Activated CD4-positive, alpha-beta memory T cell treated with anti-CD3 and anti-CD28 coated beads, Interleukin-2, amount 10 ng/mL, durations not matched to agents 7 days and 5 days (primary cell): ENCODE measurements around the gene RNF214. TPM values are rescaled to one million over a fixed set of nuclear protein-coding genes. Genes with fewer than 3 reads are reported as not detected.
"Not testable (repeated sequence)": the region's sequence is repeated elsewhere in the genome, so short reads cannot be mapped to it uniquely, and the experiment has no call there.

ENCODE experiments used
- CTCF ChIA-PET: fragments of 350-600 bp; sonication (Branson Sonifier 250); formaldehyde crosslinking; loops from one replicate; lab custom pipeline; 2021; ENCODE audit warnings: antibody characterized with exemption, inconsistent platforms; lab: Charles Lee
- POLR2A ChIA-PET: fragments of 350-600 bp; sonication (Branson Sonifier 250); formaldehyde crosslinking; loops from one replicate; lab custom pipeline; 2021; ENCODE audit warnings: antibody characterized with exemption; lab: Charles Lee
- DNase-seq: peaks from one replicate; pipeline ENCODE4 v3.0.0-alpha.2; 2020
- H3K27ac Mint-ChIP-seq: one replicate; pipeline ENCODE4 v1.8.0; 2021; ENCODE audit warnings: mild to moderate bottlenecking, mixed read lengths
- H3K27me3 Mint-ChIP-seq: one replicate; pipeline ENCODE4 v1.8.0; 2021; ENCODE audit warnings: mixed read lengths
- H3K36me3 Mint-ChIP-seq: one replicate; pipeline ENCODE4 v1.8.0; 2021; ENCODE audit warnings: low read depth, mixed read lengths
- H3K4me1 Mint-ChIP-seq: one replicate; pipeline ENCODE4 v1.8.0; 2021; ENCODE audit warnings: mixed read lengths
- H3K4me3 Mint-ChIP-seq: one replicate; pipeline ENCODE4 v1.8.0; 2021; ENCODE audit warnings: mild to moderate bottlenecking, mixed read lengths
- H3K9me3 Mint-ChIP-seq: one replicate; pipeline ENCODE4 v1.8.0; 2021; ENCODE audit warnings: mixed read lengths
- total RNA-seq, 2 experiments: library from RNA; stranded (reverse); gene quantifications; one replicate each; pipeline ENCODE4 v1.2.3, GENCODE V29; 2021

Gene RNF214
- total RNA-seq, 2 experiments from 2014 or later, result 23.1 to 23.6 TPM

- ChIA-PET CTCF (interaction anchor here (0.5 to 3.6 kb wide), 6 partner anchors 39 to 887 kb away, joined by 3 to 22 read pairs (median 4); partner anchors contain the start of genes APOA5 and PCSK7), POLR2A (interaction anchor here (0.7 to 5.0 kb wide), 15 partner anchors 8 to 661 kb away, joined by 3 to 55 read pairs (median 6); partner anchors contain the start of genes BACE1, PAFAH1B2, PCSK7 and RNF214)
- Mint-ChIP-seq H3K4me3 (peak overlapping the region; percentile 58), H3K4me1 (peaks cover 13% of the 10 kb centered on the region)
- H3K27ac Mint-ChIP-seq, H3K9me3 Mint-ChIP-seq, H3K27me3 Mint-ChIP-seq, DNase-seq, H3K36me3 Mint-ChIP-seq: not testable (repeated sequence)
Measured at GRCh38 chr11:117327255-117327566, 94.7 kb downstream of the RNF214 start.

- peaks cover 3% of the 10 kb centered on the region for H3K36me3 Mint-ChIP-seq
- H3K4me3 Mint-ChIP-seq, result peak within 1 kb of the TSS; percentile 58
- H3K27me3 Mint-ChIP-seq, result peaks cover 4% of the 10 kb centered on the region
- ChIA-PET POLR2A (interaction anchor here (0.7 to 5.0 kb wide), 24 partner anchors 8 to 660 kb away, joined by 3 to 55 read pairs (median 4); partner anchors contain the start of genes BACE1, PAFAH1B2, PCSK7 and RNF214), CTCF (interaction anchor here (0.5 to 3.6 kb wide), 7 partner anchors 11 to 887 kb away, joined by 3 to 22 read pairs (median 3); partner anchors contain the start of genes APOA5 and PCSK7)
- no peaks in the 10 kb centered on the region for H3K9me3 Mint-ChIP-seq
- H3K27ac Mint-ChIP-seq, result no peak within 1 kb of the TSS
- DNase-seq, result peak; percentile 96
- H3K4me1 Mint-ChIP-seq, result peaks cover 13% of the 10 kb centered on the region
Measured at GRCh38 chr11:117327567-117328374, 95.3 kb downstream of the RNF214 start, which contains the start of gene CEP164. CEP164 (plus strand) TSS chr11:117327854; CDS start chr11:117338587, 10,733 bp downstream.

GRCh38 chr11:117328375-117329010 lies 96.0 kb downstream of the RNF214 start:
- Mint-ChIP-seq H3K36me3 (peaks cover 3% of the 10 kb centered on the region), H3K27ac (no peak overlapping the region), H3K4me1 (peaks cover 13% of the 10 kb centered on the region), H3K9me3 (no peaks in the 10 kb centered on the region), H3K27me3 (peaks cover 4% of the 10 kb centered on the region), H3K4me3 (no peak overlapping the region)
- POLR2A ChIA-PET, result interaction anchor here (0.7 to 5.0 kb wide), 23 partner anchors 9 to 659 kb away, joined by 3 to 55 read pairs (median 4); partner anchors contain the start of genes BACE1, PAFAH1B2, PCSK7 and RNF214
- CTCF ChIA-PET, result interaction anchor here (1.0 to 3.6 kb wide), 4 partner anchors 12 to 537 kb away, joined by 3 to 22 read pairs (median 4); partner anchors contain the start of genes APOA5 and PCSK7
- no peak for DNase-seq

- Mint-ChIP-seq H3K9me3 (no peaks in the 10 kb centered on the region), H3K4me3 (no peak overlapping the region)
Measured at GRCh38 chr11:117332843-117333242, 100.4 kb downstream of the RNF214 start.

GRCh38 chr11:117333917-117334316 lies 101.4 kb downstream of the RNF214 start:
- no peak for DNase-seq
- POLR2A ChIA-PET, result no interaction called here
- Mint-ChIP-seq H3K9me3 (no peaks in the 10 kb centered on the region), H3K27ac (no peak overlapping the region), H3K36me3 (peaks cover 32% of the 10 kb centered on the region), H3K4me1 (peaks cover 11% of the 10 kb centered on the region), H3K27me3 (no peaks in the 10 kb centered on the region), H3K4me3 (no peak overlapping the region)
- CTCF ChIA-PET, result no interaction called here

More at GRCh38 chr11:117332843-117333242, 100.4 kb downstream of the RNF214 start:
- Mint-ChIP-seq H3K36me3 (peaks cover 23% of the 10 kb centered on the region), H3K27ac (no peak overlapping the region), H3K4me1 (peaks cover 11% of the 10 kb centered on the region), H3K27me3 (no peaks in the 10 kb centered on the region)
- no peak for DNase-seq
- POLR2A ChIA-PET, result no interaction called here
- CTCF ChIA-PET, result no interaction called here

- no peak for DNase-seq
- peaks cover 35% of the 10 kb centered on the region for H3K36me3 Mint-ChIP-seq
- peaks cover 9% of the 10 kb centered on the region for H3K4me1 Mint-ChIP-seq
- POLR2A ChIA-PET, result no interaction called here
- H3K27me3 Mint-ChIP-seq, result no peaks in the 10 kb centered on the region
- no peaks in the 10 kb centered on the region for H3K9me3 Mint-ChIP-seq
- no peak overlapping the region for H3K4me3 Mint-ChIP-seq
- H3K27ac Mint-ChIP-seq, result no peak overlapping the region
- CTCF ChIA-PET, result no interaction called here
Measured at GRCh38 chr11:117334896-117335295, 102.4 kb downstream of the RNF214 start.

- Mint-ChIP-seq H3K27ac (no peak overlapping the region), H3K27me3 (no peaks in the 10 kb centered on the region), H3K4me1 (peaks cover 4% of the 10 kb centered on the region), H3K9me3 (no peaks in the 10 kb centered on the region), H3K36me3 (peaks cover 38% of the 10 kb centered on the region), H3K4me3 (no peak overlapping the region)
- ChIA-PET CTCF (no interaction called here), POLR2A (no interaction called here)
- DNase-seq, result no peak
Measured at GRCh38 chr11:117335399-117335798, 102.9 kb downstream of the RNF214 start.

Other genes starting within 250 kb of the RNF214 start
- gene SIK3, start 134.2 kb upstream of the RNF214 start, total RNA-seq, result 10 to 100 TPM; 36.4 to 43.0 TPM
- gene PAFAH1B2, start 88.4 kb upstream of the RNF214 start, total RNA-seq, result 10 to 100 TPM; 60.1 to 62.8 TPM
- 10 to 100 TPM; 38.1 to 42.9 TPM for gene SIDT2, start 53.9 kb upstream of the RNF214 start, total RNA-seq
- 1 to 10 TPM; 5.2 to 5.8 TPM for gene TAGLN, start 33.3 kb upstream of the RNF214 start, total RNA-seq
- gene PCSK7, start 598 bp upstream of the RNF214 start, total RNA-seq, result 100 to 1,000 TPM; 181 to 182 TPM
- gene BACE1-AS, start 58.7 kb downstream of the RNF214 start, total RNA-seq, result 1 to 10 TPM; 4.9 to 5.6 TPM
- under 1 TPM; 0.75 to 0.96 TPM for gene BACE1, start 83.6 kb downstream of the RNF214 start, total RNA-seq
- gene CEP164, start 95.2 kb downstream of the RNF214 start, total RNA-seq, result 10 to 100 TPM; 41.4 to 45.6 TPM